Measurements from ENCODE around the gene UAP1L1.

Gene UAP1L1

DNA sequence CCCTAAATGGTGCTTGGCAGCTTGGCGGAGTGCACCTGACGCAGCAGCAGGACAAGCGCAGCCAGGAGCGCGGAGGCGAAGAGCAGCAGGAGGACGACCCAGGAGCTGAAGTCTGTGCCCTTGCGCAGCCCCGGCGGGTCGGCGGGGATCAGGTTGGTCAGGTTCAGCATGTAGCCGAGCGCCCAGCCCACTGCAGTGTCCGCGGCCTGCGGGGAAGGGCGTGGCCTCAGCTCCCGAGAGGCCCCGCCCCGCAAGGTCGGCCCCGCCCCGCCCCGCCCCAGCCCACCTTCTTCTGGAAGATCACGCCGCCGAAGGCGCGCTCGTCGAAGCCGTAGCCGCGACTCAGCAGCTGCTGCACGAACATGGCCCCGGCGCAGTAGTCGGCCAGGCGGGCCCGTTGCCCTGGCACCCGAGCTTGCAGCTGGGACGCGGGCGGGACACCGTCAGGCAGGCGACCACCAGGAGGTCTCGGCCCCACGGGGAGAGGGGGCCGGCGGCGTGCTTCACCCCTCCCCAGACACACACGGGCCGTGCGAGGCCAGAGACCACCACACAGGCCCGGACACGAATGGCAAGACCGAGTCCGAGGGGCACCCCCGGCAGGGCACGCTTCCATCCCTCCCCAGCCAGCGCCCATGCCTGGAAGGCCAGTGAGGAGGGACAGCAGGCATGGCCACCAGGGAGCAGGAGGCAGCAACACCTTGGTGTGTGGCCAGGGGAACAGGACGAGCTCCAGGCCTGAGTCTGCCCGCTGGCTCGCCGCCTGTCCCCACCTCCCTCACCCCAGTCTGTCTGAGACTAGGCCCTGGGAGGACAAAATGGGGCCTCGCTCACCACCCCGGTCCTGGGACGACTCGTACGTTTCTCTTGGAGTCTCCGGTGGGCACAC, 28.4 kb upstream of the UAP1L1 start:
- TF ChIP-seq, protein P1, sequence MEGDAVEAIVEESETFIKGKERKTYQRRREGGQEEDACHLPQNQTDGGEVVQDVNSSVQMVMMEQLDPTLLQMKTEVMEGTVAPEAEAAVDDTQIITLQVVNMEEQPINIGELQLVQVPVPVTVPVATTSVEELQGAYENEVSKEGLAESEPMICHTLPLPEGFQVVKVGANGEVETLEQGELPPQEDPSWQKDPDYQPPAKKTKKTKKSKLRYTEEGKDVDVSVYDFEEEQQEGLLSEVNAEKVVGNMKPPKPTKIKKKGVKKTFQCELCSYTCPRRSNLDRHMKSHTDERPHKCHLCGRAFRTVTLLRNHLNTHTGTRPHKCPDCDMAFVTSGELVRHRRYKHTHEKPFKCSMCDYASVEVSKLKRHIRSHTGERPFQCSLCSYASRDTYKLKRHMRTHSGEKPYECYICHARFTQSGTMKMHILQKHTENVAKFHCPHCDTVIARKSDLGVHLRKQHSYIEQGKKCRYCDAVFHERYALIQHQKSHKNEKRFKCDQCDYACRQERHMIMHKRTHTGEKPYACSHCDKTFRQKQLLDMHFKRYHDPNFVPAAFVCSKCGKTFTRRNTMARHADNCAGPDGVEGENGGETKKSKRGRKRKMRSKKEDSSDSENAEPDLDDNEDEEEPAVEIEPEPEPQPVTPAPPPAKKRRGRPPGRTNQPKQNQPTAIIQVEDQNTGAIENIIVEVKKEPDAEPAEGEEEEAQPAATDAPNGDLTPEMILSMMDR (conservative IDR thresholded peaks at IDR 0.05; ENCODE audit: control insufficient read depth, insufficient read depth, low read depth, low read length): no peak
- DNase-seq (ENCODE audit: low read depth): no peak
- H3K4me3 ChIP-seq (ENCODE audit: control insufficient read depth, low read depth, low read length): no peak overlapping the region

DNA sequence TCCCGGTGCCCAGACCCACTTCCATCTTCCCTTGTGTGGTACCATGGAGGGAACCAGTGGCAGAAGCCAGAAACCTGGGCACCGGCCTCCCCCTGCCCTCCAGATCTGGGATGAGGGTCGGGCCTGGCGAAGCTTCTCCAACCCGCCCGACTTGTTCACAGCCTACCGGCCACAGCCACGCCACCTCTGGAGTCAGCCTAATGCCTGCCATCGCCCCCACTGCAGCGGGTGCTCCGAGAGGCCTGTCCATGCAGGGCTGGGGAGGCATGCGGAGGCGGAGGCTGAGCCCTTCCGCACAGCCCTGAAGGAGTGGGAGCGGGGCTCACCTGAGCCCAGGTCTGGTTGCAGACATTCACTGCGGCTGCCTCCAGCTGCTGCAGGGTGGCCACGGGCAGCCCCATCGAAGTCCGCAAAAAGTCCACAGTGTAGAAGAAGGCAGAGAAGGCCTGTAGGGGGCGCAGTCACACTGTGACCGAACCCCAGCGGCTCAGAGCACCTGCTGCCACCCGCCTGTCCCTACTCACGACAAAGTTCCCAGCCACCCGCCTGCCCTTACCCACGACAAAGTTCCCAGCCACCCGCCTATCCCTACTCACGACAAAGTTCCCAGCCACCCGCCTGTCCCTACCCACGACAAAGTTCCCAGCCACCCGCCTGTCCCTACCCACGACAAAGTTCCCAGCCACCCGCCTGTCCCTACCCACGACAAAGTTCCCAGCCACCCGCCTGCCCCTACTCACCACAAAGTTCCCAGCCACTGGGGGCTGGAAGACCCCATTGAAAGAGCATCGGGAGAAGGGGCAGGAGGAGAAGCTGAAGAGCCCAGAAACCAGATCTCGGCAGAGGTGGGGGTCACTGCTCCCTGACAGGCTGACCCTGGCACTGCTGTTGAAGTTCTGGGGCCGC, 27.5 kb upstream of the UAP1L1 start:
- TF ChIP-seq, protein P1 (conservative IDR thresholded peaks at IDR 0.05; ENCODE audit: control insufficient read depth, insufficient read depth, low read depth, low read length): peak; percentile 42
- H3K4me3 ChIP-seq (ENCODE audit: control insufficient read depth, low read depth, low read length): no peak overlapping the region
- DNase-seq (ENCODE audit: low read depth): peak; percentile 36

DNA sequence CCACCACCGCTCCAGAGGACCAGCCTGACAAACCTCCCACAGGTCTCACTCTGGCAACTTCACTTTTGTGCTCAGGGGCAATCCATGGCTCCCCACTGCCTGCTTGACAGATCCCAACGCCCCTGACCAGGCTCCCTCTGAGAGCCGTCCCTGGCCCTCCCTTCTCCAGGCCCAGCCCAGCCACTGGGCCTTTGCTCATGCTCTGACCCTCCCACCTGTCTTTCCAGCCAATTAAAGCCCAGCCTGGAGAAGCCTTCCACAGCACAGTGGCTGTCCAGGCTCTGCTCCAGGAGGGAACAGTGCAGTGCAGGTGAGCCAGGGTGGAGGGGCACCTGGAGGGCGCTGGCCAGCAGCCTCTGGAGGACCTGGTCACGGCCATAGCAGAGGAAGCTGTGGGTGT, 26.7 kb upstream of the UAP1L1 start:
- no peak overlapping the region for H3K4me3 ChIP-seq (ENCODE audit: control insufficient read depth, low read depth, low read length)
- DNase-seq (ENCODE audit: low read depth): no peak
- TF ChIP-seq, protein P1 (conservative IDR thresholded peaks at IDR 0.05; ENCODE audit: control insufficient read depth, insufficient read depth, low read depth, low read length): no peak

DNA sequence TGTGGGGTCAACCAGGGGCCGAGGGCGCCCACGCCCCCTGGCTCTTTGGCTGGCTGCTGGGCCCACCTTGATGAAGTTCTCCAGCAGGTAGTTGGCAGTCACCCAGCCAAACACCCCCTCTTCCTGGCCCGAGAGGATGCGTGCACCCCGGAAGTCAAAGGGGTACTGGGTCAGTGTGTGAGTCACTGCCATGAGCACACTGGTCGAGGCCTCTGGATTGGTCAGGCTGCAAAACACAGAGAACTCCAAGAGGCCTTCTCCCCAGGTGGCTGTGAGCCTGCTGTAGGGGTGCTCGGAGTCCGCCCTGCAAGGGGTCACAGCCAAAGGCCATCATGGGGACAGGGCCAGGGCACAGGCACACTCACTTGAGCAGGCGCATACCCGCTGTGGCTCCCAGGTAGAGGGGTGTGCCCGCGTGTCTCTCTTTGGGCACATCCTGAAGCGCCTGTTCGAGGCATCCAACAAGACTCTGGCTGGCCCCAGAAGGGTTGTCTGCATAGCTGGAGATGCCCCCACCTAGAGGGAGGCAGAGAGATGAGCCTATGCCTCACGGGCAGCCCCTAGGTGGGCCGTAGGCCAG, 26.1 kb upstream of the UAP1L1 start:
- TF ChIP-seq, protein P1 (conservative IDR thresholded peaks at IDR 0.05; ENCODE audit: control insufficient read depth, insufficient read depth, low read depth, low read length): no peak
- H3K4me3 ChIP-seq (ENCODE audit: control insufficient read depth, low read depth, low read length): no peak overlapping the region
- no peak for DNase-seq (ENCODE audit: low read depth)

DNA sequence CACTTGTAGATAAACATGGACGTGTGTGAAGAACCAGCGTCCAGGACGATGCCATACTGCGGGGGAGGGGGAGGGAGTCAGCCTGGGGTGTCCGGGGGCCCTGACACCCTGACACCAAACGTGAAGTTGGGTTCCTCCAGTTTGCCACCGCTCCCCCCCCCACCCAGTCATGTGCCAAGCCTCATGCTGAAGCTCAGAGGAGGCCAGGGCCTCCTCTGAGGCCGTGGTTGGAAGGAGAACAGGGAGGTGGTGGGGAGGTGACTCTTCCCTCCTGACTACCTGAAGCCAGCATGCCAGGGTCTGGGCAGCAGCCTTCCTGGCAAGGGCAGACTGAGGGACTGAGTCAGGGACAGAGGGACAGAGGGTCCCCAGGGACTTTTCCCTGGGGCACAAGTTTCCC, 25.0 kb upstream of the UAP1L1 start:
- TF ChIP-seq, protein P1 (conservative IDR thresholded peaks at IDR 0.05; ENCODE audit: control insufficient read depth, insufficient read depth, low read depth, low read length): no peak
- no peak for DNase-seq (ENCODE audit: low read depth)
- H3K4me3 ChIP-seq (ENCODE audit: control insufficient read depth, low read depth, low read length): no peak overlapping the region
